Heart left ventricle (tissue), 16 donors: ENCODE measurements around the gene SEMA5B. TPM values are rescaled to one million over a fixed set of nuclear protein-coding genes. Genes with fewer than 3 reads are reported as not detected.

Experiments used
- ATAC-seq, 4 donors: fragments of 200-7000 bp; cut with Tn5 transposase; one replicate each; pipeline ENCODE4 v1.9.1; 2020 to 2022; ENCODE audit warnings: moderate library complexity in 4 of 4, mild to moderate bottlenecking in 3 of 4, moderate number of reproducible peaks in 1 of 4
- DNase-seq, 5 donors: peaks; one replicate each; pipeline ENCODE4 v3.0.0-alpha.2; 2020
- H3K27ac ChIP-seq, 12 donors: fragments of 200-600 bp; sonication (generic) in 4 of 12; one replicate each; pipeline versions ENCODE4 v1.5.0 to v1.8.0; 2016 to 2022; ENCODE audit warnings: mild to moderate bottlenecking in 2 of 12
- H3K27me3 ChIP-seq, 9 donors: fragments of 200-600 bp; sonication (generic) in 2 of 9; one replicate each; pipeline versions ENCODE4 v1.5.1 to v1.8.0; 2016 to 2022; ENCODE audit warnings: mild to moderate bottlenecking in 3 of 9
- H3K36me3 ChIP-seq, 9 donors: fragments of 200-600 bp; sonication (generic) in 2 of 9; one replicate each; pipeline versions ENCODE4 v1.5.0 to v1.8.0; 2018 to 2022; ENCODE audit warnings: mild to moderate bottlenecking in 2 of 9
- H3K4me1 ChIP-seq, 12 donors: fragments of 200-600 bp; sonication (generic) in 4 of 12; one replicate each; pipeline versions ENCODE4 v1.5.0 to v1.8.0; 2016 to 2022; ENCODE audit warnings: mild to moderate bottlenecking in 3 of 12
- H3K4me3 ChIP-seq, 12 donors: fragments of 200-600 bp; sonication (generic) in 4 of 12; one replicate each; pipeline versions ENCODE4 v1.5.0 to v1.8.0; 2017 to 2022; ENCODE audit warnings: mild to moderate bottlenecking in 9 of 12, moderate library complexity in 4 of 12
- H3K9me3 ChIP-seq, 12 donors: fragments of 200-600 bp; sonication (generic) in 4 of 12; one replicate each; pipeline versions ENCODE4 v1.5.0 to v1.8.0; 2016 to 2022; ENCODE audit warnings: mild to moderate bottlenecking in 1 of 12
- CTCF ChIP-seq, 12 donors: fragments of 200-600 bp; sonication (generic) in 4 of 12; IDR thresholded peaks; one replicate each; pipeline versions ENCODE4 v1.5.0 to v1.8.0; 2018 to 2022; ENCODE audit warnings: antibody characterized with exemption in 12 of 12, mild to moderate bottlenecking in 5 of 12
- POLR2A ChIP-seq, 2 donors: fragments of 450-650 bp; IDR thresholded peaks; one replicate each; pipeline ENCODE4 v1.6.1; 2017; ENCODE audit warnings: antibody characterized with exemption in 2 of 2, mild to moderate bottlenecking in 2 of 2, moderate library complexity in 2 of 2
- WGBS, 4 donors: extraction: QIAGEN DNeasy Blood & Tissue Kit in 2 of 4; methylation state at CpG; one replicate each; pipeline versions ENCODE4 v1.1.5 to v1.1.7; 2013 to 2018; 5-methylcytosine and 5-hydroxymethylcytosine counted together
- intact Hi-C, 10 donors: fragments of 100-400 bp; cut with DNase I; formaldehyde crosslinking; loops; one replicate each; pipeline versions ENCODE4 v1.11.1 to v1.14.2; 2022
- polyA plus RNA-seq, 2 donors: library from polyadenylated mRNA; stranded (reverse); fragments of 200-250 nt; gene quantifications; one replicate each; pipeline ENCODE4 v1.2.3, GENCODE V29; 2013
- total RNA-seq, 9 donors: library from RNA; depleted of rRNA in 2 of 9; stranded (reverse); fragments of >200 nt in 2 of 9; fragmentation: NEBNext Ultra II Directional in 3 of 9; extraction: Animal tissue kit (Norgen Biotek cat#: 25700) in 3 of 9; gene quantifications; one replicate each; pipeline versions ENCODE4 v1.1.0 to v1.2.4, GENCODE V29; 2016 to 2023
- donor health status: ischemic (EF 13 %, LVEDD 7.1; RV severe dilation, severe dysfunction).
- donor health status: healthy with polysubstance abuse.
- donor health status: DM: no; HTN: yes; CAD: no.
- donor health status: DM: no; HTN: no; CAD: no.
- donor health status: ischemic (EF 25% LVEDD 6.9; RV normal size, moderate dysfunction).
- donor health status: ischemic (EF 25% LVEDD 5.7; RV mildly dilated, moderate dysfunction).
- donor health status: healthy.
- donor health status: DM: yes; HTN: yes; CAD: no.
- donor health status: ischemic (EF 35%, LVEDD 5.7; RV mildly dilated, moderate dysfunction).
- donor health status: nonischemic (EF 11% LVEDD 7.7; RV severe dilation, severe dysfunction).
- donor health status: DM: yes; HTN: yes; CAD: no.
- donor health status: PGD.
- donor health status: ischemic (EF 29% LVEDD 5.4; RV normal size, mild dysfunction).
- donor health status: nonischemic (EF 23%, LVEDD 6.1; RV moderate dilation, normal function).

The SEMA5B gene
- total and polyA plus RNA-seq, 11 donors, result 2.2 to 16.7 (median 7.0) TPM

- TF ChIP-seq CTCF (IDR thresholded peaks at IDR 0.05), result peak in 3 of 12 donors; percentile 24 to 33 (median 25)
- no peak for TF ChIP-seq POLR2A (IDR thresholded peaks at IDR 0.05)
- Histone ChIP-seq H3K4me3 (no peak overlapping the region), H3K27me3 (no peaks in the 10 kb centered on the region), H3K36me3 (no peaks in the 10 kb centered on the region), H3K9me3 (no peaks in the 10 kb centered on the region), H3K27ac (peak overlapping the region in 2 of 12 donors; percentile 3 to 10), H3K4me1 (peaks cover 0 to 53% (median 31%) of the 10 kb centered on the region in 12 donors)
- peak in 3 of 5 donors; percentile 51 to 65 (median 56) for DNase-seq
- ATAC-seq, result peak in 3 of 4 donors; percentile 3 to 36 (median 30)
- WGBS, 4 donors, result 39 to 61% (median 47%) methylated on average over 14 to 15 of the region's 15 CpGs
- intact Hi-C loops, result loop anchor here in 4 of 10 donors (5.0 kb wide), 2 partner anchors 35 to 40 kb away; no protein-coding TSS in a partner anchor
These were observed 45.1 kb downstream of the SEMA5B start for GRCh38 chr3:122982216-122983185.

GRCh38 chr3:122979211-122979610 lies 48.4 kb downstream of the SEMA5B start:
- 73 to 79% (median 75%) methylated on average over 8 of the region's 8 CpGs for WGBS, 4 donors
- no peaks in the 10 kb centered on the region for H3K9me3 ChIP-seq
- DNase-seq (peak in 1 of 5 donors; percentile 23), ATAC-seq (no peak)
- TF ChIP-seq POLR2A (IDR thresholded peaks at IDR 0.05) (no peak), CTCF (IDR thresholded peaks at IDR 0.05) (no peak)
- H3K27ac ChIP-seq, result peak overlapping the region in 10 of 12 donors; percentile 79 to 98 (median 88)
- H3K4me1 ChIP-seq, result peaks cover 0 to 76% (median 51%) of the 10 kb centered on the region in 12 donors
- no peaks in the 10 kb centered on the region for H3K36me3 ChIP-seq
- intact Hi-C loops, result loop anchor here in 1 of 10 donors (5.0 kb wide), 1 partner anchor 37 kb away; no protein-coding TSS in a partner anchor
- H3K27me3 ChIP-seq, result no peaks in the 10 kb centered on the region
- no peak overlapping the region for H3K4me3 ChIP-seq

GRCh38 chr3:122978569-122978968 lies 49.0 kb downstream of the SEMA5B start:
- no peak for ATAC-seq
- intact Hi-C loops, result loop anchor here in 1 of 10 donors (5.0 kb wide), 1 partner anchor 36 kb away; no protein-coding TSS in a partner anchor
- H3K27ac ChIP-seq, result peak overlapping the region in 11 of 12 donors; percentile 73 to 98 (median 88)
- H3K36me3 ChIP-seq, result no peaks in the 10 kb centered on the region
- H3K27me3 ChIP-seq, result no peaks in the 10 kb centered on the region
- no peak overlapping the region for H3K4me3 ChIP-seq
- peaks cover 0 to 78% (median 54%) of the 10 kb centered on the region in 12 donors for H3K4me1 ChIP-seq
- DNase-seq, result peak in 1 of 5 donors; percentile 48
- no peaks in the 10 kb centered on the region for H3K9me3 ChIP-seq
- TF ChIP-seq POLR2A (IDR thresholded peaks at IDR 0.05) (no peak), CTCF (IDR thresholded peaks at IDR 0.05) (no peak)
- 73 to 82% (median 78%) methylated on average over 6 of the region's 6 CpGs for WGBS, 4 donors
